UCSD-AML1 (cell line): ENCODE data around the gene APOBEC3F.
"Not testable (repeated sequence)": the region's sequence is repeated elsewhere in the genome, so short reads cannot be mapped to it uniquely, and the experiment has no call there.

Source experiments
- DNase-seq: peaks from one replicate; lab custom pipeline; 2025; ENCODE audit not compliant: unreplicated experiment; lab: John Stamatoyannopoulos, UW

APOBEC3F gene

DNA sequence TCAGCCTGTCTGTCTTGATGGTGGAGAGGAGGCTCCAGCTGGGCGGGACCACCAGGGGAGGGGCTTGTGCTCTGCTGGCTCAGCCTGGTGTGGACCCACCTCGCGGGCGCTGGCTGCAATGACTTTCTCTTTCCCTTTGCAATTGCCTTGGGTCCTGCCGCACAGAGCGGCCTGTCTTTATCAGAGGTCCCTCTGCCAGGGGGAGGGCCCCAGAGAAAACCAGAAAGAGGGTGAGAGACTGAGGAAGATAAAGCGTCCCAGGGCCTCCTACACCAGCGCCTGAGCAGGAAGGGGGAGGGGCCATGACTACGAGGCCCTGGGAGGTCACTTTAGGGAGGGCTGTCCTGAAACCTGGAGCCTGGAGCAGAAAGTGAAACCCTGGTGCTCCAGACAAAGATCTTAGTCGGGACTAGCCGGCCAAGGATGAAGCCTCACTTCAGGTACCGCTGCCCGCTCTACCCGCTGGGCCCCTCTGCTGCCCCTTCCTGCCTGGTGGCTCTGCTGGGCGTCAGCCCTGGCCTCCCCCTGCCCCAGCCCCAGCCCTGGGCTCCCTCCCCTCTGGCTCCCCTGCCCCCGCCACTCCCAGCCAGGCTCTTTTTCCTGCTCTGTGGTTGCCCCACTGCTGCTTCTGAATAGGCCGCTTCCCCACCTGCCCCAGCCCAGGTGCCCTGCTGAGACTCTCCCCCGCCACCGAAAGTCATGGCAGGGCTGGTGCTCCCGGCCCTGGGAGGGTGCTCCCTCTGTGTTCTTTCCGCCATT lies at the start of gene APOBEC3F:
Gene APOBEC3F, plus strand, starts transcription at position 327 of the 759 bp plus-strand sequence. Its CDS starts 97 bp downstream, at position 424.
- peak; percentile 75 for DNase-seq

DNA sequence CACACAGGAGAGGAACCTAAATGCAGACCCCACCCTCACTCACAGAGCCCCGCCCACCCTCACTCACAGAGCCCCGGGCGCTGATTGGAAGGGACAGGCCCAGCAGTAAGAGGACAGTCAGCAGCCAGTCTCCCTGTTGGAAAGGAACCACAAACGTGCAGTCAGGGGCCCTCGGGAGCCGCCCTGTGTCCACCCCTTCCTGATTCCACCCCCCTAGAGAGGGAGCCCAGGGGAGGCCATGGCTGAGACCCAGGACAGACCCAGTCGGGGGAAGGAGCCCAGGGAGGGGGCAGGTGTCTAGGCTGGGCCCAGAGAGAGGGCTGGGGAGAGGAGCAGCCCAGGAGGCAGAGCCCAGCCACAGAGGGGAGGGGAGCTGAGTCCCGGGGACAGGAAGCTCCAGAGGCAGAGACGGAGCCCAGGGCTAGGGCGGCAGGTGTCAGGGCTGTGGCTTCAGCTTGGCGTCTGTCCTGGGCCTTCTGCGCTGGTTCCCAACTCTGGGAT lies 47.7 kb upstream of the APOBEC3F start:
- DNase-seq, result peak; percentile 37

DNA sequence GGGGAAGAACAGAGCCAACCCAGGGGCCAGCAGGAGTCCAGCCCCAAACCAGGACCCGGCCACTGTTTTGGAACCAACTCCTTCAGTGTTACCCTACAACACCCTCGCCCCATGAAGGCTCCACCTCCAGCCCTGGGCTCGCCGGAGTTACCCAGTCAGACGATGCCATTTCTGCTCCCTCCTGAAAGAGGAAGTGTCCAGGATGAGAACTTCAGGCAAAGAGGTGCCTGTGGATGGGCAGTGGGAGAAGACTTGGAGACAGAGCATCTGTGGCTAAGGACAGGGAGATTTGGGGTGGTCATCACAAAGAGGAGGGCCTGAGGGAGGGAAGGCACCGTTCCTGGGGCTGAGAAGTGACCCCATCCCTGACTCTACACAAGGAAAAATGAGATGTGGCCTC lies 44.6 kb upstream of the APOBEC3F start:
- DNase-seq, result no peak

DNA sequence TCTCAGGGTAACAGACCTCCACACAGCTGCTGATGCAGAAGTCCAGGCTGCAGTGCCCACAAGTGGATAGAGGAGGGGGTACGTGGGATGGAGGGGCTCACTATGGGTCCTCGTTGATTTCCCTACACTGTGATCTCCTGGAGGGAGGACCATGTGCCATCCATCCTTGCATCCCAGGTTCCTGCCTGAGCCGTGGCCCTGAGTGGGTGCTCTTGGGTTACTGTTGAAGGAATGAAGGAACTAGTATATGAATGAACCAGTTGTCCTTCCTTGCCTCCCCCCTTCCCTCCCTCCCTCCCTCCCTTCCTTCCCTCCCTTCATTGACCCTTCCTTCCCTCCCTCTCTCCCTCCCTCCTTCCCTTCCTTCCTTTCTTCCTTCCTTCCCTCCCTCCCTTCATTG lies 43.1 kb upstream of the APOBEC3F start:
- DNase-seq, result no peak

DNA sequence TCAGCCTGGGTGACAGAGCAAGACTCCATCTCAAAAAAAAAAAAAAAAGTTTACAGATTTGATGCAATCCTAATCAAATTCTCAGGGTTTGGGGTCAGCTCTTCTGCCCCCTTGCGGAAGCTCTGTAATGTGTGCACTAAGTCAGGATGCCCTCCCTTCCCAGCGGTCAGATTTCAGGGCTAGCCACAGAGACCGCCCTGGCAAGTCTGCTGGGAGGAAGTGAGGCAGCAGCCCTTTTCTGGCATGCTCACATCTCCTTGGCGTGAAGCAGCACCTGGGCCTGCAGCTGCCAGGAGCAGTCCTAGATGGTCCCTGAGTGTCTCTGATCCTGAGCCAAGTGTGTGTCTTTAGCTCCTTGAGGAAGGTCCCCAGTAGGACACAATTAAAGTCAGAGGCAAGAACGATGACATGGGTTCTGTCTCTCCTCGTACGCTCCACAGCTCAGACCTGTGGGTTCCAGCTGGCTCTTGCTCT lies 37.5 kb upstream of the APOBEC3F start:
- DNase-seq, result peak; percentile 81

DNA sequence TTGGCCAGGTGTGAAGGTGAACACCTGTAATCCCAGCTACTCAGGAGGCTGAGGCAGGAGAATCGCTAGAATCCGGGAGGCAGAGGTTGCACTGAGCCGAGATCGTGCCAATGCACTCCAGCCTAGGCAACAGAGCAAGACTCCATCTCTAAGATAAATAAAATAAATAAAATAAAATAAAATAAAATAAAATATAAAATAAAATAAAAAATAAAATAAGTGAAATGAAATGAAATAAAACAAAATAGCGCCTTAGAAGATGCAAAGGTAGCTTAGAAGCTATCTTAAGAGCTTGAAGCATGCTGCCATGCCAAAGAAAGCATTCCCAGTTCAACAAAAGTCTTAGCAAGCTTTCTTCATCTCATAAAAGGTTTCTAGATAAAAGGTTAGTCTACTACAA lies 33.5 kb upstream of the APOBEC3F start:
- DNase-seq, result no peak

DNA sequence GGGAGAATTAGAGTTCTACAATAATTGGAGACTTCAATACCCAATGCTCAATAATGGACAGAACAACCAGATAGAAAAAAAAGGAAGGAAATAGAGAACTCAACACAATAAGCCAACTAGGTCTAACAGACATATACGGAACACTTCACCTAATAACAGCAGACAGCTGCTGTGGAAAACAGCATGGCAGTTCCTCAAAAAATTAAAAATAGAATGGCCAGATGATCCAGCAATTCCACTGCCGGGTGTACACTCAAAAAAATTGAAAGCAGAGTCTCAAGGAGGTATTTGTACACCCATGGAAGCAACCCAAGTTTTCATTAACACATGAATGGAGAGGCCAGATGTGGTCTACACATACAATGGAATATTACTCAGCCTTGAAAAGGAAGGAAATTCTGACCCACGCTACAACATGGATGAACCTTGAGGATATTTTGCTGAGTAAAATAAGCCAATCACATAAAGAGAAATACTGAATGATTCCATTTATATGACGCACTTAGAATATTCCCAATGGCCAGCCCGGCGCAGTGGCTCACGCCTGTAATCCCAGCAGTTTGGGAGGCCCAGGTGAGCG lies 32.3 kb upstream of the APOBEC3F start:
- DNase-seq, result not testable (repeated sequence)

DNA sequence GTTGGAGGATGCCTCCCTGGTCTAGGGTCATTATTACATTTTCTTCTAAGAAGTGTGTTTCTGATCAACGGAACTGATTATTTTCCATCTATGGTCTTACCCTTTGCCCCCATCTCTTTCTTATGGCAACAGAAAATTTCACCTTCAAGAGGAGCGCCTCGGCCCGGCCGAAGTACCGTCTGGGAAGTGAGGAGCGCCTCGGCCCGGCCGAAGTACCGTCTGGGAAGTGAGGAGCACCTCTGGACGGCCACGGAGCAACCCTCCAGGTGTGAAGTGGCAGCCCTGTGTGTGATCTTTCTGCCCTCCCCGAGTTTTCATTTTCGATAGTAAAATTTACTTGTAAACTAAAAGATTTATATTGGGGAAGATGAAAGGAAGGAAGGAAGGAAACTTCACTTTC lies 29.7 kb upstream of the APOBEC3F start:
- DNase-seq, result no peak

DNA sequence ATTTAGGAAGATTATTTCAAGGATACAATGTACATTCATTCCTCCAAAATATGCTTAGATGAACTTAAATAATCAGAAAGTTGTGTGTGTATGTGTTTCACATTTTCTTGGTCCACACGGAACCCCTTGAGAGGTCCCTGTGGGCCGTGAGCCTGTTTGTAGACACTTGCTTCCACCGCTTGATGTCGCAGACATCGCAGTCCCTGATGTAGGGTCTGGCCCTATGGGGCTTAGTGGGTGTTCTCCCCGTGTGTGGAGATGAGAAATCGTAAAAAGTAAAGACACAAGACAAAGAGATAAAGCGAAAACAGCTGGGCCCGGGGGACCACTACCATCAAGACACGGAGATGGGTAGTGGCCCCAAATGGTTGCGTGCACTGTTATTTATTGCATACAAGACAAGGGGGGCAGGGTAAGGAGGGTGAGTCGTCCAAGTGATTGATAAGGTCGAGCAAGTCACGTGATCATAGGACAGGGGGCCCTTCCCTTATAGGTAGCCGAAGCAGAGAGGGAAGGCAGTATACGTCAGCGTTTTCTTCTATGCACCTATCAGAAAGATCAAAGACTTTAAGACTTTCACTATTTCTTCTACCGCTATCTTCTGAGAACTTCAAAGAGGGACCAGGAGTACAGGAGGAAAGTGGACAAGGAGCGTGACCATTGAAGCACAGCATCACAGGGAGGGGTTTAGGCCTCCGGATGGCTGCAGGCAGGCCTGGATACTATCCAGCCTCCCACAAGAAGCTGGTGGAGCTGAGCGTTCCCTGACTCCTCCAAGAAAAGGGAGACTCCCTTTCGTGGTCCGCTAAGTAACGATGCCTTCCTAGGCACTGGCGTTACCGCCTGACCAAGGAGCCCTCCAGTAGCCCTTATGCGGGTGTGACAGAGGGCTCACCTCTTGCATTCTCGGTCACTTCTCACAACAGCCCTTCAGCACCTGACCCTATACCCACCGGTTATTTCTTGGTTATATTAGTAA lies 27.8 kb upstream of the APOBEC3F start:
- DNase-seq, result no peak

DNA sequence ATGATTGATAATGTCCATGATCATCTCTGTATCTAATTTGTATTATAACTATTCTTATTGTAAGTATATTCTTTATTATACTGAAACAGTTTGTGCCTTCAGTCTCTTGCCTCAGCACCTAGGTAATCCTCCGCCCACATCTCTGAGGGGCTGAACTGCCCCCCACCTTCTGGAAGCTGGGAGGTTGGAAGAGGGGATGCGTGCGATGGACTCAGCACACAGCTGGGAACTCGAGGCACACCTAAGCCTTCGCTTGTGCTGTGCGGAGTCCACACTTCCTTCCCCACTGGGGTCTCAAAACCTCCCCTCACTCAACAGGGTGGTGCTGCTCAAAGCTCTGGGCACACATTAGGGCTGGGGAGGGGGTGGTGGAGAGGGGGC lies 27.1 kb upstream of the APOBEC3F start:
- not testable (repeated sequence) for DNase-seq

DNA sequence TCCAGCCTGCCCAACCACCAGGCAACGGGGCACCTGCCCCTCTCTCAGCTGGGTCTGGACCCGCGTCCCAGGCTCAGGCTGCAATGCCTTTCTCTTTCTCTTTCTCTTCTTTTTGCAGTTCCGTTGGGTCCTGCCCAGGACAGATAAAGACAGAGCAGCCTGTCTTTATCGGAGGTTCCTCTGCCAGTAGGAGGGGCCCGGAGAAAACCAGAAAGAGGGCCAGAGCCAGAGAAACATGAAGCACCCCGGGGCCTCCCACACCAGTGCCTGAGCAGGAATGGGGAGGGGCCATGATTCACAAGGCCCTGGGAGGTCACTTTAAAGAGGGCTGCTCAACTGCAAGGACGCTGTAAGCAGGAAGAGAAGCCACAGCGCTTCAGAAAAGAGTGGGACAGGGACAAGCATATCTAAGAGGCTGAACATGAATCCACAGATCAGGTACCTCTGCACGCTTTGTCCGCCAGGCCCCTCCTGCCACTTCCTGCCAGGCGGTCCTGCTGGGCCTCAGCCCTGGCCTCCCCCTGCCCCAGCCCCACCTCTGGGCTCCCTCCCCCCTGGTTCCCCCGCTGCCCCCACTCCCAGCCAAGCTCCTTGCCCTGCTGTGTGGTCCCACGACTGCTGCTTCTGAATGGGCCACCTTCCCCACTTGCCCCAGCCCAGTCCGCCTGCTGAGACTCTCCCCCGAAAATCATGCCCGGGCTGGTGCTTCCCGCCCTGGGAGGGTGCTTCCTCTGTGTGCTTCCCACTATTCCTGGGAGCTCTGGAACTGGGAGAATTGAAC lies 26.5 kb upstream of the APOBEC3F start, which contains the start of gene APOBEC3C:
Gene APOBEC3C, plus strand, starts transcription at position 316 of the 781 bp plus-strand sequence. Its CDS starts 106 bp downstream, at position 422.
- peak; percentile 77 for DNase-seq

DNA sequence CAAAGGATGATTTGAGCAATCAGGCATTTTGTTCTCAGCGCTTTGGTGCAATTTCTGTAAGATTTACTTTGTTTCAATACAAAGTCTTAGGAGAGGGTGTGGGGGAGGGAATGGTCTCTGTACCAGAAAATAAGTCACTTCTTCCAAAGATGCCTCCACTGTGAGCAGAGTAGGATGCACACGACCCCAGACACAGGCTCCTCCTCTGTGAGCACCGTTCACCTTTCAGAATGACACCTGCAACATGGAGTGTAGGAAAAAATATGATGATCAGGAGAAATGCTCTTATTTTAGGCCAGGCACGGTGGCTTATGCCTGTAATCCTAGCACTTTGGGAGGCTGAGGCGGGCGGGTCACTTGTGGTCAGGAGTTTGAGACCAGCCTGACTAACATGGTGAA lies 25.9 kb upstream of the APOBEC3F start:
- DNase-seq, result not testable (repeated sequence)

DNA sequence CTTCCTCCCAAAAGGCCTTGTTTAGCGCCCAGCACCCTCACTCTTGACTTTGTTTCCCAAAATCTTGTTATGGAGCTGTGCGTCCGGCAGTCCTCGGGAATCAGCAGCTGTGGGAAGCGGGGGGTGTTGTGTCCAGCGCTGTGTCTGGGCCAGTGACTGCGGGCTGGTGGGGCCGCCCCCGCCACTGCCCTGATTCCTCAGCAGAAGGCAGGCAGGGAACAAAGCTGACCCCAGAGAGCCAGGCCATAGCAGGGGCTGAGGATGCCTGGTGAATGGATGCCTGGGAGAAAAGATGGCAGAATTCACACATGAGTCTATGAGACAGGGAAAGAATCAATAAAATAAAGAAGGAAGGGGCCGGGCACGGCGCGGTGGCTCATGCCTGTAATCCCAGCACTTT lies 24.1 kb upstream of the APOBEC3F start:
- DNase-seq, result no peak

DNA sequence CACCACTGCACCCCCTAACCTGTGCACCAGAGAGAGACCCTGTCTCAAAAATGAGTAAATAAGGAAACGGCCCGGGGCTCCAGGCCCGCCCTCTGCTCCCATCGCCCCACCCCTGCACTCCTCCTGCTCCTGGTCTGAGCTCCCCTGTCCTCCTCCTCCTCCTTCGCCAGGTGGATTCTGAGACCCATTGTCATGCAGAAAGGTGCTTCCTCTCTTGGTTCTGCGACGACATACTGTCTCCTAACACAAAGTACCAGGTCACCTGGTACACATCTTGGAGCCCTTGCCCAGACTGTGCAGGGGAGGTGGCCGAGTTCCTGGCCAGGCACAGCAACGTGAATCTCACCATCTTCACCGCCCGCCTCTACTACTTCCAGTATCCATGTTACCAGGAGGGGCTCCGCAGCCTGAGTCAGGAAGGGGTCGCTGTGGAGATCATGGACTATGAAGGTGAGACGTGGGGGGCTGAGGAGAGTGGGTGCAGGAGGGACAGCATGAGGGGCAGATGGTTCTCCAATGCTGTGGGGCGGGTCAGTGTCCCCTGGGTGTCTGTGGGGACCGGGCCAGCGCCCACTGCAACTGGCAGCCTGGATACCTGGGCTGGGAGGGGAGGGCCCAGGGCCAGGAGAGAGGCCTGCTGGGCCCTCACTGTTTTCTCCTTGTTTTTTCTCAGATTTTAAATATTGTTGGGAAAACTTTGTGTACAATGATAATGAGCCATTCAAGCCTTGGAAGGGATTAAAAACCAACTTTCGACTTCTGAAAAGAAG lies 22.9 kb upstream of the APOBEC3F start:
- DNase-seq, result no peak

DNA sequence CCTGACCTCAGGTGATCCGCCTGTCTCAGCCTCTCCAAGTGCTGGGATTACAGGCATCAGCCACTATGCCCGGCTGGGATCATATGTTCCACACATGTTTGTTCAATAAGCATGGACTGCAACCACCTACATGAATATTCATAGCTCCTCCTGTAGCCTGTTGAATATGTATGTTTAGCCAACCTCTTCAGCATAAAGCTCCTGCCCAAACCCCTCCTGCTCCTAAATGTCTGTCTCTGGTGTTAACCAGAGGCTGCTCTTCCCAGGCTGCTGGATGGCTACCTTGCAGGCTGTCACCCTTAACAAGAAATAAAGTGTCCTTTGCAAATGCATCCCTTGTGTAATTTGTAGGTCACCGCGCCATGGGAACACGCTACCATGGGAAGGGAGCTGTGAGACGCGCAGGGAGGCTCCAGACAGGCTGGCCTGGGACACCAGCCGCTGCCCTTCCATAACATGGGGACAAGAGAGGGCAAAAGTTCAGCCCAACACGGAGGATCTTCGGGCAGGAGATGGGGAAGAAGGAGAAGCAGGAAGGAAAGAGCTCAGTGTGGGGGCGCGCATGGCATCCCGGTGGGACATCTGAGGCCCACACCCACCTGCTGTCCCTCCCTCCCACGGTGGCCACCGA lies 20.5 kb upstream of the APOBEC3F start:
- not testable (repeated sequence) for DNase-seq

DNA sequence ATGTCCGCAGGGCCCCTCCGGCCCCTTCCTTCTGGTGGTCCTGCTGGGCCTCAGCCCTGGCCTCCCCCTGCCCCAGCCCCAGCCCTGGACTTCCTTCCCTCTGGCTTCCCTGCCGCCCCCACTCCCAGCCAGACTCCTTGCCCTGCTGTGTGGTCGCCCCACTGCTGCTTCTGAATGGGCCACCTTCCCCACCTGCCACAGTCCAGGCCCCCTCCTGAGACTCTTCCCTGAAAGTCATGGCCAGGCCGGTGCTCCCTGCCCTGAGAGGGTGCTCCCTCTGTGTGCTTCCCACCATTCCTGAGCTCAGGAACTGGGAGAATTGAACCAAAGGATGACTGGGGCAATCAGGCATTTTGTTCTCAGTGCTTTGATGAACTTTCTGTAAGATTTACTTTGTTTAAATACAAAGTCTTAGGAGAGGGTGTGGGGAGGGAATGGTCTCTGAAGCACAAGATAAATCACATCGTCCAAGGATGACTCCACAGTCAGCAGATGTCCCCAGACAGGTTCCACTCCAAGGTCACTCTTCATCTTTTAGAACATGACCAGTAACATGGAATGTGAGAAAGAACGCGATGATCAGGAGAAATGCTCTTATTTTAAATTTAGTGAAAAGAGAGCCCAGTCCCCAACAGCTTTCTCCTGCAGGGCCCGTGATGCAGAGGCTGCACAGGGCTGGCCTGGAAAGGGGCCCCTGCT lies 19.0 kb upstream of the APOBEC3F start:
- DNase-seq, result no peak

DNA sequence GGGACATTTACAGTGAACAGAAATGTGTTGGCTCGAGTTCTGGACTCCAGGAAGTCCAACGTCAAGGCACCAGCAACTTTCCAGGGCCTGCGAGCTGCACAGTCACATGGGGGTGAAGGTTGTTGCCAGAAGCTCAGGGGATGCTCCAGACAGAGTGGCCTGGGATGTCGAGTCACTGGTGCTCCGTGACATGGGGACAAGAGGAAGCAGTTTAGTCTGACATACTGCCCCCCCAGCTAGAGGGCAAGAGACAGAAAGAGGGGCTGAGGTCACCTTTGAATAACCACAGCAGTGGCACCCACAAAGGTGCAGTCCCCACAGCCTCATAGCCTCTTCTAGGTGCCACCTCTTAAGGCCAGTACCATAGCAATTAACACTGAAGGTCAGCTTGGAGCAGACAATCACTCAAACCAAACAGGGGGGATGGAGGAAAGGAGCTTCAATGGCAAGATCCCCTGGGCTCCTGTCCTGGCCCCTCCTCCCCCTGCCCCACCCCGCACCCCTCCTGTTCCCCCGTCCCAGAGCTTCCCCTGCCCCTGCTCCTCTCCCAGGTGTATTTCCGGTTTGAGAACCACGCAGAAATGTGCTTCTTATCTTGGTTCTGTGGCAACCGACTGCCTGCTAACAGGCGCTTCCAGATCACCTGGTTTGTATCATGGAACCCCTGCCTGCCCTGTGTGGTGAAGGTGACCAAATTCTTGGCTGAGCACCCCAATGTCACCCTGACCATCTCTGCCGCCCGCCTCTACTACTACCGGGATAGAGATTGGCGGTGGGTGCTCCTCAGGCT lies 15.9 kb upstream of the APOBEC3F start:
- DNase-seq, result no peak
